PC-9 (cell line): ENCODE measurements around the gene GABRG3. TPM values are rescaled to one million over a fixed set of nuclear protein-coding genes. Genes with fewer than 3 reads are reported as not detected.

ENCODE experiments used
- BruUV-seq: library from RNA; stranded (reverse); fragments of 400-500 nt; replicated peaks from 2 replicates; lab custom pipeline; 2021; lab: Mats Ljungman, UMichigan
- CTCF ChIA-PET: fragments of 300-600 bp; sonication (Branson Sonifier 250); formaldehyde crosslinking; loops from one replicate; lab custom pipeline; 2022; ENCODE audit warnings: antibody characterized with exemption; lab: Charles Lee
- POLR2A ChIA-PET: fragments of 300-600 bp; sonication (Branson Sonifier 250); formaldehyde crosslinking; loops from one replicate; lab custom pipeline; 2022; ENCODE audit warnings: antibody characterized with exemption; ENCODE audit not compliant: unreplicated experiment; lab: Charles Lee
- DNase-seq, 2 experiments: peaks; one replicate each; pipeline versions ENCODE4 v3.0.0 to v3.0.0-alpha.2; 2015 to 2022; ENCODE audit warnings: mixed read lengths in 1 of 2
- H2AFZ ChIP-seq: fragments of 200-600 bp; sonication (generic); 2 replicates; pipeline ENCODE4 v1.8.1; 2017; ENCODE audit warnings: antibody characterized with exemption
- H3F3A ChIP-seq: fragments of 200-600 bp; sonication (generic); 2 replicates; pipeline ENCODE4 v1.8.1; 2017; ENCODE audit warnings: antibody characterized with exemption, mild to moderate bottlenecking, low read depth; ENCODE audit not compliant: insufficient read depth
- H3K27ac ChIP-seq: fragments of 200-600 bp; sonication (generic); 2 replicates; pipeline ENCODE4 v1.6.1; 2016; ENCODE audit warnings: mixed run types
- H3K27me3 ChIP-seq: fragments of 200-600 bp; sonication (generic); 2 replicates; pipeline ENCODE4 v1.6.1; 2016; ENCODE audit warnings: low read depth, mixed run types; ENCODE audit not compliant: insufficient read depth
- H3K36me3 ChIP-seq: fragments of 200-600 bp; sonication (generic); 2 replicates; pipeline ENCODE4 v1.6.1; 2016; ENCODE audit warnings: low read depth, mixed run types
- H3K4me1 ChIP-seq: fragments of 200-600 bp; sonication (generic); replicated peaks from 2 replicates; pipeline ENCODE4 v1.6.1; 2016; ENCODE audit warnings: mixed run types; ENCODE audit not compliant: insufficient read depth
- H3K4me2 ChIP-seq: fragments of 200-600 bp; sonication (generic); 2 replicates; pipeline ENCODE4 v1.6.1; 2017; ENCODE audit warnings: mixed run types
- H3K4me3 ChIP-seq: fragments of 200-600 bp; sonication (generic); 2 replicates; pipeline ENCODE4 v1.6.1; 2016; ENCODE audit warnings: mixed run types
- H3K79me2 ChIP-seq: fragments of 200-600 bp; sonication (generic); 2 replicates; pipeline ENCODE4 v1.6.1; 2017; ENCODE audit warnings: low read depth, mixed run types
- H3K9me2 ChIP-seq: fragments of 200-600 bp; sonication (generic); 2 replicates; pipeline ENCODE4 v1.8.1; 2017; ENCODE audit warnings: mild to moderate bottlenecking; ENCODE audit not compliant: insufficient read depth
- H3K9me3 ChIP-seq: fragments of 200-600 bp; sonication (generic); 2 replicates; pipeline ENCODE4 v1.8.1; 2016; ENCODE audit warnings: low read depth; ENCODE audit not compliant: insufficient read depth
- H4K20me1 ChIP-seq: fragments of 200-600 bp; sonication (generic); 2 replicates; pipeline ENCODE4 v1.8.1; 2017; ENCODE audit not compliant: insufficient read depth
- EZH2 ChIP-seq: fragments of 200-600 bp; sonication (generic); IDR thresholded peaks from 2 replicates; pipeline ENCODE4 v1.8.0; 2017; ENCODE audit warnings: antibody characterized with exemption, low read depth
- intact Hi-C: fragments of 100-400 bp; cut with micrococcal nuclease; formaldehyde crosslinking; loops from one replicate; pipeline ENCODE4 v1.10.0; 2022; ENCODE audit not compliant: unreplicated experiment
- total RNA-seq: library from RNA; stranded (reverse); gene quantifications from 2 replicates; pipeline ENCODE4 v1.2.3, GENCODE V29; 2021
- TF ChIP-seq, protein P1 (sequence below): fragments of 200-600 bp; sonication (generic); conservative IDR thresholded peaks from 2 replicates; pipeline ENCODE4 v1.6.1; 2017; ENCODE audit warnings: mixed run types, antibody characterized with exemption, mild to moderate bottlenecking, moderate library complexity

Gene GABRG3
- total RNA-seq, 1 experiment from 2014 or later: not detected

GRCh38 chr15:27396996-27397395 is 426.0 kb downstream of the GABRG3 start:
- H3K4me1 ChIP-seq: no peaks in the 10 kb centered on the region
- H3K79me2 ChIP-seq: no peaks in the 10 kb centered on the region
- BruUV-seq: no TSS peak
- intact Hi-C loops: no loop called here
- DNase-seq: no peak
- CTCF ChIA-PET: no interaction called here
- H3K4me2 ChIP-seq: no peak overlapping the region
- H3K27ac ChIP-seq: no peak overlapping the region
- H3K4me3 ChIP-seq: no peak overlapping the region
- no peaks in the 10 kb centered on the region for H3K9me3 ChIP-seq
- H3F3A ChIP-seq: no peaks in the 10 kb centered on the region
- 0 out of 2 replicates have a peak, but pooled peaks cover 4% of the 10 kb centered on the region for H3K27me3 ChIP-seq
- no peaks in the 10 kb centered on the region for H3K36me3 ChIP-seq
- no peaks in the 10 kb centered on the region for H3K9me2 ChIP-seq
- POLR2A ChIA-PET: no interaction called here
- TF ChIP-seq, protein P1, sequence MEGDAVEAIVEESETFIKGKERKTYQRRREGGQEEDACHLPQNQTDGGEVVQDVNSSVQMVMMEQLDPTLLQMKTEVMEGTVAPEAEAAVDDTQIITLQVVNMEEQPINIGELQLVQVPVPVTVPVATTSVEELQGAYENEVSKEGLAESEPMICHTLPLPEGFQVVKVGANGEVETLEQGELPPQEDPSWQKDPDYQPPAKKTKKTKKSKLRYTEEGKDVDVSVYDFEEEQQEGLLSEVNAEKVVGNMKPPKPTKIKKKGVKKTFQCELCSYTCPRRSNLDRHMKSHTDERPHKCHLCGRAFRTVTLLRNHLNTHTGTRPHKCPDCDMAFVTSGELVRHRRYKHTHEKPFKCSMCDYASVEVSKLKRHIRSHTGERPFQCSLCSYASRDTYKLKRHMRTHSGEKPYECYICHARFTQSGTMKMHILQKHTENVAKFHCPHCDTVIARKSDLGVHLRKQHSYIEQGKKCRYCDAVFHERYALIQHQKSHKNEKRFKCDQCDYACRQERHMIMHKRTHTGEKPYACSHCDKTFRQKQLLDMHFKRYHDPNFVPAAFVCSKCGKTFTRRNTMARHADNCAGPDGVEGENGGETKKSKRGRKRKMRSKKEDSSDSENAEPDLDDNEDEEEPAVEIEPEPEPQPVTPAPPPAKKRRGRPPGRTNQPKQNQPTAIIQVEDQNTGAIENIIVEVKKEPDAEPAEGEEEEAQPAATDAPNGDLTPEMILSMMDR: no peak
- TF ChIP-seq EZH2: no peak
- no peak overlapping the region for H2AFZ ChIP-seq
- H4K20me1 ChIP-seq: no peaks in the 10 kb centered on the region

DNA sequence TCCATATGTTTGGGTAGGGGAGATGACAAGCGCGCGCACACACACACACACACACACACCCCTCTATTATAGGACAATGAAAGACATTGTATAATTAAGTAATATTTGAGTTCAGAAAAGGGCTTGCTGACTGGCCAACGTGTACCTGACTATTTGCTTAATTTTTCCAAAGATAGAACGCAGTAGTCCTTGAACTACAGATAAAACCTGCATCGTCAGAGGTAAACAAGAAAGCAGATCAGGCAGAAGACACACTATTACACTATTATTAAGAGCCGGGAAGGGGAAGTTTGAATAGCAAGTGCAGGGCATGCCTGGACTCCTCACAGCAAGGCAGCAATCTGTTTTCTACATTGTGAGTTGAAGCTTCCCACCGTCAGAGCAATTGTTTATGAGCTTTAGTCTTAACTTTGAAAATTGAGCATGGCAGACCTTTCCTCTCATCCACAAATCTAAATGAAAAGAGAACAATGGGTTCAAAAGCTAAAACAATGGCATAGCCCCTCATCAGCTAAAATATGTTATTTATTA is 427.7 kb downstream of the GABRG3 start:
- H3K4me2 ChIP-seq: no peak overlapping the region
- POLR2A ChIA-PET: no interaction called here
- no peak overlapping the region for H3K4me3 ChIP-seq
- intact Hi-C loops: no loop called here
- 0 out of 2 replicates have a peak, but pooled peaks cover 4% of the 10 kb centered on the region for H3K27me3 ChIP-seq
- DNase-seq: no peak
- H3F3A ChIP-seq: no peaks in the 10 kb centered on the region
- no TSS peak for BruUV-seq
- H3K27ac ChIP-seq: no peak overlapping the region
- H3K9me3 ChIP-seq: no peaks in the 10 kb centered on the region
- no peaks in the 10 kb centered on the region for H3K79me2 ChIP-seq
- no peaks in the 10 kb centered on the region for H4K20me1 ChIP-seq
- no peaks in the 10 kb centered on the region for H3K36me3 ChIP-seq
- TF ChIP-seq, protein P1: no peak
- no peak for TF ChIP-seq EZH2
- no peaks in the 10 kb centered on the region for H3K4me1 ChIP-seq
- H2AFZ ChIP-seq: no peak overlapping the region
- CTCF ChIA-PET: no interaction called here
- H3K9me2 ChIP-seq: no peaks in the 10 kb centered on the region

- intact Hi-C loops: no loop called here
- no peak overlapping the region for H3K27ac ChIP-seq
- no peaks in the 10 kb centered on the region for H3K4me1 ChIP-seq
- CTCF ChIA-PET: no interaction called here
- DNase-seq: no peak
- H3K4me2 ChIP-seq: no peak overlapping the region
- 0 out of 2 replicates have a peak, but pooled peaks cover 4% of the 10 kb centered on the region for H3K27me3 ChIP-seq
- H3K36me3 ChIP-seq: no peaks in the 10 kb centered on the region
- TF ChIP-seq EZH2: no peak
- TF ChIP-seq, protein P1: no peak
- no peaks in the 10 kb centered on the region for H3K9me3 ChIP-seq
- H3K79me2 ChIP-seq: no peaks in the 10 kb centered on the region
- BruUV-seq: no TSS peak
- no peaks in the 10 kb centered on the region for H3F3A ChIP-seq
- H4K20me1 ChIP-seq: no peaks in the 10 kb centered on the region
- no peak overlapping the region for H3K4me3 ChIP-seq
- no peak overlapping the region for H2AFZ ChIP-seq
- H3K9me2 ChIP-seq: no peaks in the 10 kb centered on the region
- POLR2A ChIA-PET: no interaction called here
Measured at GRCh38 chr15:27399241-27399640, 428.3 kb downstream of the GABRG3 start.
